ENCODE results near the gene PDYN. TPM values are rescaled to one million over a fixed set of nuclear protein-coding genes. Genes with fewer than 3 reads are reported as not detected.

PDYN gene
- total and polyA plus RNA-seq, 10 of the 15 experiments (the other 5 are each of a cell fraction or from before 2014, with no cell fraction given), result not detected

DNA sequence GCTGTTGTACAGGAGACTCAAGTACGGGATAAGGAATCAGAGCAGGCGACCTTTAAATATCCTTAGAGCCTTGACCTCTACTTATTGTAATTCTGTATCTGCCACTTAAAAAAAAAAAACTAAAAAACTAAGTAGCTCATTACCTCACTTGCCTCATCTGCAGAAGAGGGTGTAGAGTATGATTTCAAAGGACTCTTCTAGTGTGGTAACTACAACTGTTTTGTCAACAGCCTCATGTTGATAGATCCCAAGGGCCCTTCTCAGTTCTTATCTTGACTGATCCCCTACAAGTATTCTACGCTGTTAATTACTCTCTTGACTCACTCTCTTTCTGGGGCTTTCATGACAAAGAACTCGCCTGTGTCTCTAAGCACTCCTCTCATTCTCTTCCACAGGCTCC is 16.7 kb upstream of the PDYN start:
- CTCF ChIA-PET, result interaction anchor here (0.6 to 6.2 kb wide), 3 partner anchors 9 to 207 kb away, joined by 3 to 95 read pairs (median 3); no protein-coding TSS in a partner anchor

More for the DNA sequence above, 16.7 kb upstream of the PDYN start:
- Histone ChIP-seq H4K20me1 (ENCODE audit: control insufficient read depth, insufficient read depth) (no peaks in the 10 kb centered on the region; the same call in 1 of the 2 replicates), H3K27ac (ENCODE audit: control insufficient read depth, insufficient read depth) (no peak overlapping the region), H3K9ac (ENCODE audit: control insufficient read depth, insufficient read depth, low read length) (no peak overlapping the region), H3K4me1 (ENCODE audit: control insufficient read depth, insufficient read depth, low read length) (no peaks in the 10 kb centered on the region), H3K4me3 (no peak overlapping the region), H3K79me2 (ENCODE audit: control insufficient read depth, insufficient read depth, low read length) (no peaks in the 10 kb centered on the region), H3K36me3 (ENCODE audit: control insufficient read depth in 2 of 2, insufficient read depth in 2 of 2, low read length in 1 of 2) (no peaks in the 10 kb centered on the region), H3K4me2 (ENCODE audit: control insufficient read depth, insufficient read depth) (no peak overlapping the region), H3K9me3 (replicated peaks; ENCODE audit: control insufficient read depth, insufficient read depth, low read length) (no peaks in the 10 kb centered on the region), H2AFZ (ENCODE audit: control insufficient read depth, low read depth, low read length) (no peak overlapping the region), H3K27me3 (replicated peaks in 1 of 2; ENCODE audit: control insufficient read depth in 2 of 2, insufficient read depth in 2 of 2, low read length in 1 of 2) (no peaks in the 10 kb centered on the region; a peak in 1 of 4 replicates)
- RAD21 ChIA-PET (ENCODE audit: unreplicated experiment), result interaction anchor here (0.8 kb wide), 1 partner anchor 168 kb away, joined by 3 read pairs; no protein-coding TSS in a partner anchor
- SMC1A ChIA-PET (ENCODE audit: uncharacterized antibody, unreplicated experiment), result no interaction called here
- intact Hi-C loops (cut with micrococcal nuclease; ENCODE audit: unreplicated experiment), result no loop called here
- WGBS (ENCODE audit: insufficient coverage, insufficient replicate concordance, low lambda C conversion rate, missing lambda C conversion rate), result 34% methylated on average over 4 of the region's 4 CpGs
- FAIRE-seq (no peak), DNase-seq (ENCODE audit: low read depth, low spot score) (no peak), ATAC-seq (no peak)
- TF ChIP-seq CEBPZ (IDR thresholded peaks at IDR 0.05; ENCODE audit: low read depth, low read length), result no peak
- TF ChIP-seq HCFC1 (IDR thresholded peaks at IDR 0.05; ENCODE audit: low read length), result no peak
- TF ChIP-seq MAX (IDR thresholded peaks at IDR 0.05; ENCODE audit: low read depth, low read length), result no peak
- no peak for TF ChIP-seq ZNF24 (IDR thresholded peaks at IDR 0.05)
- no peak for TF ChIP-seq GABPA (IDR thresholded peaks at IDR 0.05; ENCODE audit: low read depth)
- TF ChIP-seq ZNF207 (IDR thresholded peaks at IDR 0.05; ENCODE audit: borderline replicate concordance), result no peak
- TF ChIP-seq TAF1 (IDR thresholded peaks at IDR 0.05; ENCODE audit: borderline replicate concordance, low read depth, low read length), result no peak
- TF ChIP-seq, protein P1, sequence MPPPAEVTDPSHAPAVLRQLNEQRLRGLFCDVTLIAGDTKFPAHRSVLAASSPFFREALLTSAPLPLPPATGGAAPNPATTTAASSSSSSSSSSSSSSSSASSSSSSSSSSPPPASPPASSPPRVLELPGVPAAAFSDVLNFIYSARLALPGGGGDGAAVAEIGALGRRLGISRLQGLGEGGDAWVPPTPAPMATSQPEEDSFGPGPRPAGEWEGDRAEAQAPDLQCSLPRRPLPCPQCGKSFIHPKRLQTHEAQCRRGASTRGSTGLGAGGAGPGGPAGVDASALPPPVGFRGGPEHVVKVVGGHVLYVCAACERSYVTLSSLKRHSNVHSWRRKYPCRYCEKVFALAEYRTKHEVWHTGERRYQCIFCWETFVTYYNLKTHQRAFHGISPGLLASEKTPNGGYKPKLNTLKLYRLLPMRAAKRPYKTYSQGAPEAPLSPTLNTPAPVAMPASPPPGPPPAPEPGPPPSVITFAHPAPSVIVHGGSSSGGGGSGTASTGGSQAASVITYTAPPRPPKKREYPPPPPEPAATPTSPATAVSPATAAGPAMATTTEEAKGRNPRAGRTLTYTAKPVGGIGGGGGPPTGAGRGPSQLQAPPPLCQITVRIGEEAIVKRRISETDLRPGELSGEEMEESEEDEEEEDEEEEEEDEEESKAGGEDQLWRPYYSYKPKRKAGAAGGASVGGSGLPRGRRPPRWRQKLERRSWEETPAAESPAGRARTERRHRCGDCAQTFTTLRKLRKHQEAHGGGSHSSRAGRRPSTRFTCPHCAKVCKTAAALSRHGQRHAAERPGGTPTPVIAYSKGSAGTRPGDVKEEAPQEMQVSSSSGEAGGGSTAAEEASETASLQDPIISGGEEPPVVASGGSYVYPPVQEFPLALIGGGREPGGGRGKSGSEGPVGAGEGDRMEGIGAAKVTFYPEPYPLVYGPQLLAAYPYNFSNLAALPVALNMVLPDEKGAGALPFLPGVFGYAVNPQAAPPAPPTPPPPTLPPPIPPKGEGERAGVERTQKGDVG (CRISPR knock-in tag; IDR thresholded peaks at IDR 0.05), result no peak
- no peak for TF ChIP-seq RAD21 (IDR thresholded peaks at IDR 0.05; ENCODE audit: insufficient read depth, low read depth, low read length)
- TF ChIP-seq LARP7 (IDR thresholded peaks at IDR 0.05), result no peak
- POLR2A ChIA-PET, result no interaction called here
- in situ Hi-C loops (cut with MboI), result no loop called here
- no TSS peak for BruUV-seq (replicated peaks)

All from GM12878 (cell line).